ENCODE results near the gene ANKMY1. TPM values are rescaled to one million over a fixed set of nuclear protein-coding genes. Genes with fewer than 3 reads are reported as not detected.

ANKMY1 gene
- total and polyA plus RNA-seq, 2 experiments from 2014 or later, result 5.1 to 10.1 TPM

- Histone ChIP-seq H3K4me3 (no peak overlapping the region), H3K9ac (no peak overlapping the region), H3K9me2 (ENCODE audit: insufficient read depth) (no peaks in the 10 kb centered on the region), H3K9me3 (ENCODE audit: low read depth) (no peaks in the 10 kb centered on the region), H3F3A (ENCODE audit: insufficient read depth) (peaks cover 25% of the 10 kb centered on the region), H3K4me1 (ENCODE audit: insufficient read depth) (peaks cover 28% of the 10 kb centered on the region), H3K27ac (no peak overlapping the region), H3K4me2 (ENCODE audit: unreplicated experiment) (no peak overlapping the region), H2AFZ (no peak overlapping the region), H3K36me3 (ENCODE audit: low read depth) (no peaks in the 10 kb centered on the region), H4K20me1 (ENCODE audit: insufficient read depth) (no peaks in the 10 kb centered on the region; the same call in 1 of the 2 replicates), H3K27me3 (replicated peaks; ENCODE audit: insufficient read depth) (no peaks in the 10 kb centered on the region), H3K79me2 (ENCODE audit: insufficient read depth) (peaks cover 83% of the 10 kb centered on the region)
- 96 to 100% methylated on average over 4 of the region's 4 CpGs for WGBS, 2 experiments (ENCODE audit: low coverage in 1 of 2, low lambda C conversion rate in 2 of 2, missing lambda C conversion rate in 2 of 2)
- in situ Hi-C loops (cut with MboI), result no loop called here
- no peak for TF ChIP-seq EZH2phosphoT487 (IDR thresholded peaks at IDR 0.05; ENCODE audit: insufficient read depth, low read depth)
- no peak for TF ChIP-seq EZH2 (IDR thresholded peaks at IDR 0.05; ENCODE audit: insufficient read depth, poor library complexity, severe bottlenecking)
- DNase-seq, result no peak
These were observed 26.0 kb upstream of the ANKMY1 start for GRCh38 chr2:240583774-240584173.

DNA sequence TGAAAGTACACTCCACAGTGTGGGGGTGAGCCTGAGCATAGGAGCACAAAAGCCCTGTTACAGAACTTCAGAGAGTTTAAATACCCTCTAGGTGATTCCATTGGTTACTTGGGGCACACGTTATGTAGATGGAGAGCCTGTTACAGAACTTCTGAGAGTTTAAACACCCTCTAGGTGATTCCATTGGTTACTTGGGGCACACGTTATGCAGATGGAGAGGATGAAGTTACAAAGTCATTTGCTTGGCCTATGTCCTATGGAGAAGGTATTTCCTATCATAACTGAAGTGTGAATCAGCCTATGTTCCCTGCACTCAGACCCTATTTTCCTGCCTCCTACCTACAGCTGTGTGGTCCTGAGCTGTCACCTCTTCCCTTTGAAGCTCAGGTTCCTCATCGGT is 25.0 kb upstream of the ANKMY1 start:
- H3K27ac ChIP-seq, result no peak overlapping the region
- no peaks in the 10 kb centered on the region; the same call in 1 of the 2 replicates for H4K20me1 ChIP-seq (ENCODE audit: insufficient read depth)
- in situ Hi-C loops (cut with MboI), result no loop called here
- no peak overlapping the region for H3K4me3 ChIP-seq
- H3K9me2 ChIP-seq (ENCODE audit: insufficient read depth), result no peaks in the 10 kb centered on the region
- TF ChIP-seq EZH2phosphoT487 (IDR thresholded peaks at IDR 0.05; ENCODE audit: insufficient read depth, low read depth), result no peak
- TF ChIP-seq EZH2 (IDR thresholded peaks at IDR 0.05; ENCODE audit: insufficient read depth, poor library complexity, severe bottlenecking), result no peak
- no peaks in the 10 kb centered on the region for H3K27me3 ChIP-seq (replicated peaks; ENCODE audit: insufficient read depth)
- no peak for DNase-seq
- peaks cover 28% of the 10 kb centered on the region for H3K4me1 ChIP-seq (ENCODE audit: insufficient read depth)
- peaks cover 82% of the 10 kb centered on the region for H3K79me2 ChIP-seq (ENCODE audit: insufficient read depth)
- peak overlapping the region; percentile 9 for H3K4me2 ChIP-seq (ENCODE audit: unreplicated experiment)
- no peak overlapping the region for H3K9ac ChIP-seq
- H3F3A ChIP-seq (ENCODE audit: insufficient read depth), result peaks cover 25% of the 10 kb centered on the region
- no peak overlapping the region for H2AFZ ChIP-seq
- H3K36me3 ChIP-seq (ENCODE audit: low read depth), result no peaks in the 10 kb centered on the region
- WGBS, 2 experiments (ENCODE audit: low coverage in 1 of 2, low lambda C conversion rate in 2 of 2, missing lambda C conversion rate in 2 of 2), result 62 to 66% methylated on average over 3 of the region's 3 CpGs
- H3K9me3 ChIP-seq (ENCODE audit: low read depth), result no peaks in the 10 kb centered on the region

DNA sequence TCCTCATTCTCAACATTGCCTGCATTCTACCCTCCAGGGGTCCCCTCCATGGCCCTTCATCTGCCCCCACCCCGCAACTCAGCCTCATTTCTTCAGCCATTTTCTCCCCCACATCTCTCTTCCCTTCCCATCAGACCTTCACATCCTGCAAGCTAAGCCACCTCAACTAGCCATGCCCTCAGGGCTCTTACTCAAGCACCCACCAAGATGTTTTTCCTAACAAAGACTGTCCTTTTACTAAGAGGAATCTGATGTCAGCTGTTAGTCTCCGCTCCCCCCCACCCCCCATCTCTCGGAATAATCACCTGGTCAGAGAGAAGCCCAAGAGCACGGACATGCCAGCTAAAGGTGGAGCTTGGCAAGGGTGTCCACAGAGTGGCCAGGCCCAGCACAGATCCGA is 24.0 kb upstream of the ANKMY1 start:
- H3K4me3 ChIP-seq, result no peak overlapping the region
- no peak for DNase-seq
- H3K4me2 ChIP-seq (ENCODE audit: unreplicated experiment), result no peak overlapping the region
- in situ Hi-C loops (cut with MboI), result no loop called here
- H3F3A ChIP-seq (ENCODE audit: insufficient read depth), result peaks cover 25% of the 10 kb centered on the region
- H3K27me3 ChIP-seq (replicated peaks; ENCODE audit: insufficient read depth), result no peaks in the 10 kb centered on the region
- H3K27ac ChIP-seq, result no peak overlapping the region
- TF ChIP-seq EZH2 (IDR thresholded peaks at IDR 0.05; ENCODE audit: insufficient read depth, poor library complexity, severe bottlenecking) (no peak), EZH2phosphoT487 (IDR thresholded peaks at IDR 0.05; ENCODE audit: insufficient read depth, low read depth) (no peak)
- peaks cover 23% of the 10 kb centered on the region for H3K4me1 ChIP-seq (ENCODE audit: insufficient read depth)
- no peaks in the 10 kb centered on the region for H3K9me3 ChIP-seq (ENCODE audit: low read depth)
- peaks cover 79% of the 10 kb centered on the region for H3K79me2 ChIP-seq (ENCODE audit: insufficient read depth)
- no peak overlapping the region for H2AFZ ChIP-seq
- no peaks in the 10 kb centered on the region; the same call in 1 of the 2 replicates for H4K20me1 ChIP-seq (ENCODE audit: insufficient read depth)
- H3K9me2 ChIP-seq (ENCODE audit: insufficient read depth), result no peaks in the 10 kb centered on the region
- 83 to 84% methylated on average over 5 of the region's 5 CpGs for WGBS, 2 experiments (ENCODE audit: low coverage in 1 of 2, low lambda C conversion rate in 2 of 2, missing lambda C conversion rate in 2 of 2)
- H3K36me3 ChIP-seq (ENCODE audit: low read depth), result no peaks in the 10 kb centered on the region
- no peak overlapping the region for H3K9ac ChIP-seq

DNA sequence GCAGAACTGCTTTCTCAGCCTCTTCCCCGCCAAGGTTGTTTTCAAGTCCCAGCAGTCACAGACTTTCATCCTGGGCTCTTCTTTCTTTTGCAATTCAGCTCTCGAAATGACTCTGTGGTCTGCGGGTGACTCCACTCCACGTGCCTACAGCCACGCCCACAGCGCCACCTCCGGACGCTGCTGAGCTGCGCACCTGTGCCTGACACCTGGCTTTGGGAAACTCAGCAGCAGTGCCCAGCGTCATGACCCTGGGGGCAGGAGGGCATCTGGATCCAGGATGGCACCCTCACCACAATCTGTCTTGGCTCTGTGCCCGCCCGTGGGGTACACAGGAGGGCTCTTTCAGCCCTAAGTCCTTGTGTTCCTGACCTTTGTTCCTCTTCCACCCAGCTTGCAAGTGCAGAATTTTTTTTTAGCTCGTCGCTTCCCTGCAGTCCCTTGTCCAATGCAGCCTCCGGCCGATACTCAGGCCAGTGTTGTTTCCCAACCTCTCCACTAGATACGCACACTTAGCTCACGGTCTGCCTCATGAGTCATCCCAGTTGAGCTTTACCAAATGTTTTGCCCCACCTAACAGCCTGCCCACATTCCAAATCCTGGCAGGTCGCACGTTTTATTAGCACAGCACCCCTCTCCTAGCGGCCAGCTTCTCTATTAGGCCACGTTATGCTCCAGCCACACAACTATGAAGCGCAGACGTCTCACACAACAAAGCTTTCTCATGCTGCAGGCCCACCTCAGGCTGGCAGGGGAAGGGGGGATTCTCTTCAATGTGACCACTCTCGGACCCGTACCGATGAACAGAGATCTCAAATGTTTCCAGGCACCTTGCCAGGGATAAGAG is 22.2 kb upstream of the ANKMY1 start:
- peak overlapping the region; percentile 80 for H3K27ac ChIP-seq
- H3K36me3 ChIP-seq (ENCODE audit: low read depth), result no peaks in the 10 kb centered on the region; the same call in 1 of the 2 replicates
- DNase-seq, result peak; percentile 97
- H3F3A ChIP-seq (ENCODE audit: insufficient read depth), result peaks cover 25% of the 10 kb centered on the region
- TF ChIP-seq EZH2phosphoT487 (IDR thresholded peaks at IDR 0.05; ENCODE audit: insufficient read depth, low read depth) (no peak), EZH2 (IDR thresholded peaks at IDR 0.05; ENCODE audit: insufficient read depth, poor library complexity, severe bottlenecking) (no peak)
- H3K9me2 ChIP-seq (ENCODE audit: insufficient read depth), result no peaks in the 10 kb centered on the region
- peaks cover 18% of the 10 kb centered on the region for H3K4me1 ChIP-seq (ENCODE audit: insufficient read depth)
- peak overlapping the region; percentile 45 for H3K4me2 ChIP-seq (ENCODE audit: unreplicated experiment)
- in situ Hi-C loops (cut with MboI), result no loop called here
- peak overlapping the region; percentile 65 for H3K9ac ChIP-seq
- no peaks in the 10 kb centered on the region for H3K9me3 ChIP-seq (ENCODE audit: low read depth)
- peak overlapping the region; percentile 22; the same call in 1 of the 2 replicates for H3K4me3 ChIP-seq
- H2AFZ ChIP-seq, result no peak overlapping the region
- H3K27me3 ChIP-seq (replicated peaks; ENCODE audit: insufficient read depth), result no peaks in the 10 kb centered on the region
- no peaks in the 10 kb centered on the region; the same call in 1 of the 2 replicates for H4K20me1 ChIP-seq (ENCODE audit: insufficient read depth)
- 33 to 36% methylated on average over 27 of the region's 27 CpGs for WGBS, 2 experiments (ENCODE audit: low coverage in 1 of 2, low lambda C conversion rate in 2 of 2, missing lambda C conversion rate in 2 of 2)
- H3K79me2 ChIP-seq (ENCODE audit: insufficient read depth), result peaks cover 75% of the 10 kb centered on the region
